AG08395 (cell line): ENCODE results near the gene MGST3.
"Not testable (repeated sequence)": the region's sequence is repeated elsewhere in the genome, so short reads cannot be mapped to it uniquely, and the experiment has no call there.

Experiments used
- DNase-seq: peaks from one replicate; pipeline ENCODE4 v3.0.0; 2012; ENCODE audit warnings: mixed read lengths, low spot score

Gene MGST3

GRCh38 chr1:165629848-165630628 is 996 bp upstream of the MGST3 start:
- DNase-seq: no peak

- peak; percentile 77 for DNase-seq
These were observed 513 bp downstream of the MGST3 start for GRCh38 chr1:165631342-165632151.

- no peak for DNase-seq
These were observed 1.1 kb downstream of the MGST3 start for GRCh38 chr1:165632152-165632469.

- DNase-seq: no peak
These were observed 1.5 kb downstream of the MGST3 start for GRCh38 chr1:165632491-165632890.

GRCh38 chr1:165633614-165634013 is 2.6 kb downstream of the MGST3 start:
- peak; percentile 35 for DNase-seq

- no peak for DNase-seq
These were observed 3.3 kb downstream of the MGST3 start for GRCh38 chr1:165634154-165634921.

GRCh38 chr1:165635329-165635728 is 4.3 kb downstream of the MGST3 start:
- DNase-seq: no peak

GRCh38 chr1:165635823-165636222 is 4.8 kb downstream of the MGST3 start:
- no peak for DNase-seq

- peak; percentile 26 for DNase-seq
These were observed 6.4 kb downstream of the MGST3 start for GRCh38 chr1:165637427-165637826.

GRCh38 chr1:165638211-165638610 is 7.2 kb downstream of the MGST3 start:
- DNase-seq: not testable (repeated sequence)

GRCh38 chr1:165639821-165640623 is 9.0 kb downstream of the MGST3 start:
- DNase-seq: peak; percentile 13

GRCh38 chr1:165641231-165641987 is 10.4 kb downstream of the MGST3 start:
- DNase-seq: no peak

GRCh38 chr1:165644064-165644735 is 13.2 kb downstream of the MGST3 start:
- DNase-seq: no peak

- DNase-seq: no peak
These were observed 14.8 kb downstream of the MGST3 start for GRCh38 chr1:165645654-165646366.

GRCh38 chr1:165647517-165647916 is 16.5 kb downstream of the MGST3 start:
- DNase-seq: no peak

GRCh38 chr1:165647970-165648369 is 16.9 kb downstream of the MGST3 start:
- no peak for DNase-seq

- DNase-seq: no peak
These were observed 18.0 kb downstream of the MGST3 start for GRCh38 chr1:165648919-165649572.

GRCh38 chr1:165650981-165651625 is 20.1 kb downstream of the MGST3 start:
- no peak for DNase-seq
